Naive B cell (primary cell): ENCODE data around the gene LPAR1. TPM values are rescaled to one million over a fixed set of nuclear protein-coding genes. Genes with fewer than 3 reads are reported as not detected.

Source experiments
- ATAC-seq, 2 donors: fragments of 150-1000 bp; cut with Tn5 transposase; 2 replicates each; pipeline ENCODE4 v1.10.0; 2021; ENCODE audit warnings: low read depth in 2 of 2, mild to moderate bottlenecking in 2 of 2, moderate library complexity in 2 of 2
- DNase-seq: peaks from one replicate; pipeline ENCODE4 v3.0.0; 2022
- H3K27ac Mint-ChIP-seq, 6 donors: one replicate each; pipeline ENCODE4 v1.8.0; 2020 to 2022; ENCODE audit warnings: mild to moderate bottlenecking in 6 of 6, mixed read lengths in 6 of 6, moderate library complexity in 5 of 6, inconsistent platforms in 2 of 6
- H3K27me3 Mint-ChIP-seq, 3 donors: one replicate each; pipeline ENCODE4 v1.8.0; 2021 to 2022; ENCODE audit warnings: mixed read lengths in 3 of 3, mild to moderate bottlenecking in 1 of 3
- H3K36me3 Mint-ChIP-seq, 2 donors: one replicate each; pipeline ENCODE4 v1.8.0; 2020 to 2022; ENCODE audit warnings: mixed read lengths in 2 of 2, inconsistent platforms in 1 of 2, mild to moderate bottlenecking in 1 of 2
- H3K4me1 Mint-ChIP-seq, 3 donors: one replicate each; pipeline ENCODE4 v1.8.0; 2020 to 2022; ENCODE audit warnings: mixed read lengths in 3 of 3, inconsistent platforms in 1 of 3, mild to moderate bottlenecking in 1 of 3, moderate library complexity in 1 of 3
- H3K4me3 Mint-ChIP-seq, 8 donors: one replicate each; pipeline ENCODE4 v1.8.0; 2020 to 2022; ENCODE audit warnings: mild to moderate bottlenecking in 8 of 8, mixed read lengths in 8 of 8, moderate library complexity in 8 of 8, inconsistent platforms in 2 of 8
- H3K9me3 Mint-ChIP-seq, 7 donors: one replicate each; pipeline ENCODE4 v1.8.0; 2020 to 2022; ENCODE audit warnings: mixed read lengths in 7 of 7, mild to moderate bottlenecking in 5 of 7, inconsistent platforms in 2 of 7, moderate library complexity in 1 of 7
- polyA plus RNA-seq, 6 donors: library from polyadenylated mRNA; unstranded; fragments of 300-500 nt; fragmentation: Illumina TruSeq; gene quantifications; one replicate each; pipeline ENCODE4 v1.2.3, GENCODE V29; 2021; ENCODE audit warnings: low read depth in 6 of 6

Gene LPAR1
- polyA plus RNA-seq, 6 donors from 2014 or later, result not detected

DNA sequence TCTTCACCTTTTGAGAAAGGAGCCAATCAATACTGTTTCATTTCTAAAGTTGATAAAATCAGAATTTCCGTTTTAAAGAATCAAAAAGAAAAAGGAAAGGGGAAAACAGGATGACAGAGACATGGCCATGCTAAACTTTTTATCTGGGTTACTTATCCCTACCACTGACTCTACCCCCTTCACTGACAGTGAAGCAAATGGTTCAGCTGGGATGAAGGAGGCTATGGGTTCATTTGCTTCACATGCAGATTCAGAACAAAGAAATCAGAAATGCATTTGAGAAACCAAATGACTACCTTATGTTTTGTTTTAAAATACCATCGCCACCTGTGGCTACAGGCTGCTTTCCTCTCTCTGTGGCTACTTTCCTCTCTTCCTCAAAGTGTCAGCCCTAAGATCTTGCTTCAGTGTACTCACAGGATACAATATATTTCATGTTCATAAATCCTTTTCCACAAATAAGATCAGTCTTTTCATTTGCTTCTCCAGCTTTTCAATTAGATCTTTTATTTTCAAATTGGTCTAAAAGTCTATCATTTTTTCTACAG is 53.3 kb downstream of the LPAR1 start:
- ATAC-seq (no peak), DNase-seq (no peak)
- Mint-ChIP-seq H3K27me3 (no peaks in the 10 kb centered on the region), H3K4me1 (no peaks in the 10 kb centered on the region), H3K36me3 (no peaks in the 10 kb centered on the region), H3K9me3 (peaks cover 0 to 16% (median 5%) of the 10 kb centered on the region in 7 donors), H3K27ac (no peak overlapping the region), H3K4me3 (no peak overlapping the region)

- DNase-seq (no peak), ATAC-seq (no peak)
- peaks cover 0 to 9% (median 0%) of the 10 kb centered on the region in 7 donors for H3K9me3 Mint-ChIP-seq
- H3K4me1 Mint-ChIP-seq, result no peaks in the 10 kb centered on the region
- H3K27ac Mint-ChIP-seq, result no peak overlapping the region
- H3K4me3 Mint-ChIP-seq, result no peak overlapping the region
- H3K36me3 Mint-ChIP-seq, result no peaks in the 10 kb centered on the region
- H3K27me3 Mint-ChIP-seq, result peaks cover 0 to 5% (median 0%) of the 10 kb centered on the region in 3 donors
These were observed 58.0 kb downstream of the LPAR1 start for GRCh38 chr9:110980261-110980660.

DNA sequence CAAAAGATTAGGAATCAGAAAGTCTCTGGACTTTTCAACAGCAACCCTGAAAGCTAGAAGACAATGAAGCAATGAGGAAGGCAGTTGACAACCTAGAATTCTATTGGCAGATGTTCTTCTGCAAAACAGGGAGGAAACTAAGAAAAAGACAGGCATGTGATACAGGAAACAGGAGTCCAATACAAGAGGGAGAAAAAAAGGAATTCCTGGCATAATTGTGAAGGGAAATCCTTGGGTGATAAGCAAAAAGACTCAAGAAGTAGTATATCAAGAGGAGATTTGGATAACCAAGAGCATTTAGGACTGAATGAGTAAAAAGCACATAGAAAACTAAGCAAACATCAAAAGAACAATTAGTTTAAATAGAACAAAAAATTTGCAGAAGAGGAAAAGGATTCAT is 58.6 kb downstream of the LPAR1 start:
- Mint-ChIP-seq H3K27me3 (peaks cover 0 to 5% (median 0%) of the 10 kb centered on the region in 3 donors), H3K9me3 (peaks cover 0 to 9% (median 0%) of the 10 kb centered on the region in 7 donors), H3K36me3 (no peaks in the 10 kb centered on the region), H3K4me3 (no peak overlapping the region), H3K4me1 (no peaks in the 10 kb centered on the region), H3K27ac (no peak overlapping the region)
- DNase-seq (no peak), ATAC-seq (no peak)

DNA sequence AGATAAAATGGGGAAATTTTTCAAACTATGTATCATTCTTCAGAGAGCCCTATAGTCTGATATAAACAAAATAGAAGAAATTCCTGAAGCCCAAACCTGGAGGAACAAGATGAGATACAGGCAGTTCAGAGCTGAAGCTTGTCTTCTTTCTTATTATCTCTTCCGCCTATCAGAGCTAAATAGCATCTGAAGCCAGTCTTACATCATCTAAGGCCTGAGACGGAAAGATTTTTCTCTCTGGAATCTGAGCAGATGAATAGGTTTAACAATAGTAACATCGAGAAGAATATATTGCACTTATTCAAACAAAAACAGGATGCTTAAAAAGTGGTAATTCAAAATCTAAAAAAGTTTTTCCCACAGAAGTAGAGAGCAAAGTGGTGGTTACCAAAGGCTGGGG is 59.8 kb downstream of the LPAR1 start:
- Mint-ChIP-seq H3K4me3 (no peak overlapping the region), H3K27me3 (peaks cover 0 to 5% (median 0%) of the 10 kb centered on the region in 3 donors), H3K9me3 (peaks cover 0 to 9% (median 0%) of the 10 kb centered on the region in 7 donors), H3K27ac (no peak overlapping the region), H3K36me3 (no peaks in the 10 kb centered on the region), H3K4me1 (no peaks in the 10 kb centered on the region)
- no peak for ATAC-seq
- no peak for DNase-seq

GRCh38 chr9:110977259-110977709 is 61.0 kb downstream of the LPAR1 start:
- Mint-ChIP-seq H3K27ac (no peak overlapping the region), H3K27me3 (peaks cover 0 to 5% (median 0%) of the 10 kb centered on the region in 3 donors), H3K4me1 (no peaks in the 10 kb centered on the region), H3K4me3 (no peak overlapping the region), H3K36me3 (no peaks in the 10 kb centered on the region), H3K9me3 (peaks cover 0 to 5% (median 0%) of the 10 kb centered on the region in 7 donors)
- no peak for ATAC-seq
- DNase-seq, result no peak

- Mint-ChIP-seq H3K27ac (no peak overlapping the region), H3K36me3 (no peaks in the 10 kb centered on the region), H3K9me3 (peaks cover 0 to 5% (median 0%) of the 10 kb centered on the region in 7 donors), H3K4me1 (no peaks in the 10 kb centered on the region), H3K27me3 (peaks cover 0 to 5% (median 0%) of the 10 kb centered on the region in 3 donors), H3K4me3 (no peak overlapping the region)
- DNase-seq (no peak), ATAC-seq (no peak)
These were observed 62.3 kb downstream of the LPAR1 start for GRCh38 chr9:110975969-110976368.

DNA sequence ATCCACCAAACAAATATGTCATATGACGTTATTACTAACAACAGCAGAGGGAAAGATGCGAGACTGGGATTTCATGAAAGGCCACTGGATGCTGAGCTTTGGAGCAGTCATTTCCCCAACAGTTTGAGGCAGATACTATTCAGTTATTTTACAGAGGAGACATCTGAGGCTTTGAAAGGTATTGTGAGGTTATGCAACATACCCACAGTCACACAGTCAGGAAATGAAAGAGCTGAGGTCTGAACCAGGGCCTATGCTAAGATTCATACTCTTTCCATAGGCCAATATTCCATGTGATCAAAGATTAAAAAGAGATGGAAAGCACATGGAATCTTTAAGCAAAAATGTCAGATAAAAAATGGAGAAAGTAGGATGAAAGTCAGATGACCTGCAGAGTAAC is 63.0 kb downstream of the LPAR1 start:
- Mint-ChIP-seq H3K27me3 (peaks cover 0 to 5% (median 0%) of the 10 kb centered on the region in 3 donors), H3K4me3 (no peak overlapping the region), H3K36me3 (no peaks in the 10 kb centered on the region), H3K27ac (no peak overlapping the region), H3K9me3 (peaks cover 0 to 5% (median 0%) of the 10 kb centered on the region in 7 donors), H3K4me1 (no peaks in the 10 kb centered on the region)
- DNase-seq (no peak), ATAC-seq (no peak)

DNA sequence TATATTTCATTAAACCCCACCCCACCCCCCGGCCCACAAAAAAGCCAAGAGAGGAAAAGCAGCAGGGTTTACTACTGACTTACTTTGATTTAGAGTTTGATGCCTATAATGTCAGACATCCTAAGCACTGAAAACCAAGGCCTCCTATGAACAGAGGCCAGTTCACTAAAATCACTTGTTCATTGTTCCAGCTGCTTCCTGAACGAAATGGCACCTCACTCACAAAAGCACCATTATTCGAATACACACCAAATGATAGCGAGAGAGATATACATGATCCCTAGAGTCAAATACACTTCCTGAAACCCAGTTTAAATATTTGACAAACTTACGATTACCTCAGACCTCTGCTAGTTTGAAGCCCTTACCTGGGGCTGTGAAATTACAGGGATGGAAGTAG is 66.6 kb downstream of the LPAR1 start:
- ATAC-seq, result no peak
- no peak overlapping the region for H3K4me3 Mint-ChIP-seq
- no peak for DNase-seq
- peaks cover 0 to 3% (median 0%) of the 10 kb centered on the region in 3 donors for H3K27me3 Mint-ChIP-seq
- peaks cover 0 to 4% (median 0%) of the 10 kb centered on the region in 7 donors for H3K9me3 Mint-ChIP-seq
- no peaks in the 10 kb centered on the region for H3K36me3 Mint-ChIP-seq
- H3K4me1 Mint-ChIP-seq, result no peaks in the 10 kb centered on the region
- H3K27ac Mint-ChIP-seq, result no peak overlapping the region

- Mint-ChIP-seq H3K36me3 (no peaks in the 10 kb centered on the region), H3K27ac (no peak overlapping the region), H3K9me3 (no peaks in the 10 kb centered on the region), H3K27me3 (no peaks in the 10 kb centered on the region), H3K4me1 (no peaks in the 10 kb centered on the region), H3K4me3 (no peak overlapping the region)
- ATAC-seq, result no peak
- DNase-seq, result no peak
These were observed 67.0 kb downstream of the LPAR1 start for GRCh38 chr9:110971234-110971633.

GRCh38 chr9:110969971-110970386 is 68.3 kb downstream of the LPAR1 start:
- no peaks in the 10 kb centered on the region for H3K27me3 Mint-ChIP-seq
- H3K4me1 Mint-ChIP-seq, result no peaks in the 10 kb centered on the region
- DNase-seq (no peak), ATAC-seq (no peak)
- no peak overlapping the region for H3K4me3 Mint-ChIP-seq
- peaks cover 0 to 5% (median 0%) of the 10 kb centered on the region in 7 donors for H3K9me3 Mint-ChIP-seq
- no peak overlapping the region for H3K27ac Mint-ChIP-seq
- no peaks in the 10 kb centered on the region for H3K36me3 Mint-ChIP-seq

- Mint-ChIP-seq H3K4me3 (no peak overlapping the region), H3K27me3 (no peaks in the 10 kb centered on the region), H3K36me3 (no peaks in the 10 kb centered on the region), H3K27ac (no peak overlapping the region), H3K4me1 (no peaks in the 10 kb centered on the region), H3K9me3 (peaks cover 0 to 5% (median 0%) of the 10 kb centered on the region in 7 donors)
- DNase-seq (no peak), ATAC-seq (no peak)
These were observed 70.2 kb downstream of the LPAR1 start for GRCh38 chr9:110968096-110968495.

DNA sequence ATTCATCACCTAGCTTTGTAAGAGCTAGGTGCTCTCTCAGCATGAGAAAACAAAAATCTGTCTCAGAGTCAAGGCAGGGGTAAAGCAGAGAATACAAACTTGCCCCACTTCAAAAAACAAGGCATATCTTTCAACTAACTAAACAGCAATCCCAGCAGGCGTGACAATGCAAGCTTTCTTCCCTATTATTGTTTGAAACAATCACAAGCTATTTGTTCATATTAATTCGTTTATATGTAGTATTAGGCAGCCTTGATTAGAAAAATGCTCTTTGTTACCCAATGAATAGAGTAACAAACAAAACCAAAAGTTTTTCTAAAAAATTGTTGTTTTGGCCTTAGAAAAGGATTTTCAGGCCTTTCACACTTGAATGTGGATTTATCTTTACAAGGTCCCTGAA is 71.1 kb downstream of the LPAR1 start:
- Mint-ChIP-seq H3K9me3 (peaks cover 0 to 5% (median under 1%) of the 10 kb centered on the region in 7 donors), H3K4me1 (no peaks in the 10 kb centered on the region), H3K27me3 (no peaks in the 10 kb centered on the region), H3K27ac (no peak overlapping the region), H3K36me3 (no peaks in the 10 kb centered on the region), H3K4me3 (no peak overlapping the region)
- no peak for ATAC-seq
- no peak for DNase-seq

GRCh38 chr9:110960288-110960687 is 78.0 kb downstream of the LPAR1 start:
- DNase-seq, result no peak
- ATAC-seq, result no peak
- no peaks in the 10 kb centered on the region for H3K4me1 Mint-ChIP-seq
- peaks cover 0 to 34% (median 16%) of the 10 kb centered on the region in 7 donors for H3K9me3 Mint-ChIP-seq
- no peak overlapping the region for H3K4me3 Mint-ChIP-seq
- no peaks in the 10 kb centered on the region for H3K27me3 Mint-ChIP-seq
- no peak overlapping the region for H3K27ac Mint-ChIP-seq
- H3K36me3 Mint-ChIP-seq, result no peaks in the 10 kb centered on the region

DNA sequence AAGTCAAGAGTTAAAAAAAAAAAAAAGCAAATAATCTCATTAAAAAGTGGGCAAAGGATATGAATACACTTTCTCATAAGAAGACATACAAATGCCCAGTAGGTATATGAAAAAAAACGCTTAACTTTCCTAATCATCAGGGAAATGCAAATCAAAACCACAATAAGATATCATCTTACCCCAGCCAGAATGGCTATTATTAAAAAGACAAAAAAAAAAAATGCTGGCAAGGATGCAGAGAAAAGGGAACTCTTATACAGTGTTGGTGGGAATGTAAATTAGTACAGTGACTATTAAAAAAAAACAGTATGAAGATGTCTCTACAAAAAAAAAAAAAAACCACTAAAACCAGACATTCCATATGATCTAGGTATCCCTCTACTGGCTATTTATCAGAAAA is 79.4 kb downstream of the LPAR1 start:
- no peak for ATAC-seq
- Mint-ChIP-seq H3K9me3 (peaks cover 12 to 48% (median 22%) of the 10 kb centered on the region in 7 donors), H3K4me1 (peaks cover 0 to 11% (median 5%) of the 10 kb centered on the region in 3 donors), H3K36me3 (peaks cover 0 to 10% of the 10 kb centered on the region in 2 donors), H3K4me3 (no peak overlapping the region), H3K27ac (peak overlapping the region in 2 of 6 donors; percentile 12 to 64), H3K27me3 (no peaks in the 10 kb centered on the region)
- no peak for DNase-seq
